ENCODE results near the gene TTYH2.
"Not testable (repeated sequence)": the region's sequence is repeated elsewhere in the genome, so short reads cannot be mapped to it uniquely, and the experiment has no call there.

The TTYH2 gene

GRCh38 chr17:74240618-74241205 lies 27.3 kb downstream of the TTYH2 start:
- DNase-seq = no peak

GRCh38 chr17:74241431-74241830 lies 28.1 kb downstream of the TTYH2 start:
- DNase-seq = no peak

GRCh38 chr17:74241847-74242246 lies 28.5 kb downstream of the TTYH2 start:
- DNase-seq = no peak

GRCh38 chr17:74243013-74243755 lies 29.8 kb downstream of the TTYH2 start:
- no peak for DNase-seq

- DNase-seq = no peak
These were observed 30.8 kb downstream of the TTYH2 start for GRCh38 chr17:74244128-74244527.

GRCh38 chr17:74244548-74244947 lies 31.2 kb downstream of the TTYH2 start:
- no peak for DNase-seq

- no peak for DNase-seq
These were observed 31.9 kb downstream of the TTYH2 start for GRCh38 chr17:74245145-74245831.

- no peak for DNase-seq
These were observed 32.5 kb downstream of the TTYH2 start for GRCh38 chr17:74245871-74246270.

GRCh38 chr17:74249590-74250270 lies 36.4 kb downstream of the TTYH2 start:
- no peak for DNase-seq

GRCh38 chr17:74250324-74250995 lies 37.1 kb downstream of the TTYH2 start:
- no peak for DNase-seq

GRCh38 chr17:74251051-74251450 lies 37.7 kb downstream of the TTYH2 start:
- DNase-seq = no peak

GRCh38 chr17:74251569-74251968 lies 38.2 kb downstream of the TTYH2 start:
- no peak for DNase-seq

GRCh38 chr17:74252211-74252610 lies 38.8 kb downstream of the TTYH2 start:
- no peak for DNase-seq

GRCh38 chr17:74253036-74253435 lies 39.7 kb downstream of the TTYH2 start:
- no peak for DNase-seq

- DNase-seq = no peak
These were observed 43.9 kb downstream of the TTYH2 start for GRCh38 chr17:74257311-74257710.

GRCh38 chr17:74259667-74260524 lies 46.5 kb downstream of the TTYH2 start:
- DNase-seq = no peak

GRCh38 chr17:74260525-74260850 lies 47.1 kb downstream of the TTYH2 start:
- no peak for DNase-seq

- no peak for DNase-seq
These were observed 49.2 kb downstream of the TTYH2 start for GRCh38 chr17:74262601-74263000.

GRCh38 chr17:74267054-74267453 lies 53.7 kb downstream of the TTYH2 start:
- DNase-seq = not testable (repeated sequence)

GRCh38 chr17:74267579-74267978 lies 54.2 kb downstream of the TTYH2 start:
- no peak for DNase-seq

- DNase-seq = no peak
These were observed 54.7 kb downstream of the TTYH2 start for GRCh38 chr17:74267987-74268499.

- DNase-seq = no peak
These were observed 55.2 kb downstream of the TTYH2 start for GRCh38 chr17:74268558-74268957.
